GM21515 (cell line): ENCODE data around the gene CUX1.
"Not testable (repeated sequence)": the region's sequence is repeated elsewhere in the genome, so short reads cannot be mapped to it uniquely, and the experiment has no call there.

Source experiments
- ATAC-seq: cut with Tn5 transposase; IDR thresholded peaks from one replicate; pipeline ENCODE4 v1.9.1; 2021; ENCODE audit not compliant: unreplicated experiment

CUX1 gene

GRCh38 chr7:102120666-102121195, 303.3 kb downstream of the CUX1 start:
- no peak for ATAC-seq

GRCh38 chr7:102122026-102122425, 304.6 kb downstream of the CUX1 start:
- ATAC-seq: no peak

- ATAC-seq: peak; percentile 54
Observed at GRCh38 chr7:102125127-102125596, 307.7 kb downstream of the CUX1 start.

- no peak for ATAC-seq
Observed at GRCh38 chr7:102128303-102128702, 310.9 kb downstream of the CUX1 start.

GRCh38 chr7:102129636-102130370, 312.4 kb downstream of the CUX1 start:
- no peak for ATAC-seq

- no peak for ATAC-seq
Observed at GRCh38 chr7:102132209-102132752, 314.9 kb downstream of the CUX1 start.

- ATAC-seq: no peak
Observed at GRCh38 chr7:102138676-102139075, 321.2 kb downstream of the CUX1 start.

GRCh38 chr7:102140952-102141370, 323.5 kb downstream of the CUX1 start:
- ATAC-seq: no peak

GRCh38 chr7:102142433-102142832, 325.0 kb downstream of the CUX1 start:
- ATAC-seq: not testable (repeated sequence)

GRCh38 chr7:102146122-102146521, 328.7 kb downstream of the CUX1 start:
- no peak for ATAC-seq

- no peak for ATAC-seq
Observed at GRCh38 chr7:102147008-102147407, 329.6 kb downstream of the CUX1 start.

- ATAC-seq: no peak
Observed at GRCh38 chr7:102148799-102149198, 331.4 kb downstream of the CUX1 start.

GRCh38 chr7:102149416-102149815, 332.0 kb downstream of the CUX1 start:
- no peak for ATAC-seq

GRCh38 chr7:102150266-102150665, 332.8 kb downstream of the CUX1 start:
- no peak for ATAC-seq

GRCh38 chr7:102152672-102153598, 335.5 kb downstream of the CUX1 start:
- ATAC-seq: no peak

- ATAC-seq: no peak
Observed at GRCh38 chr7:102153599-102153946, 336.1 kb downstream of the CUX1 start.

GRCh38 chr7:102154425-102154824, 337.0 kb downstream of the CUX1 start:
- no peak for ATAC-seq

- ATAC-seq: no peak
Observed at GRCh38 chr7:102155821-102156441, 338.5 kb downstream of the CUX1 start.

- ATAC-seq: no peak
Observed at GRCh38 chr7:102156867-102157266, 339.4 kb downstream of the CUX1 start.

- ATAC-seq: no peak
Observed at GRCh38 chr7:102165136-102165535, 347.7 kb downstream of the CUX1 start.

- ATAC-seq: no peak
Observed at GRCh38 chr7:102167254-102167653, 349.8 kb downstream of the CUX1 start.
